CD4-positive, alpha-beta T cell treated with Interleukin-10 for 1 hour (primary cell): ENCODE data around the gene SMG9.

Experiments
- DNase-seq: peaks from one replicate; pipeline ENCODE4 v3.0.0-alpha.2; 2020

SMG9 gene

DNA sequence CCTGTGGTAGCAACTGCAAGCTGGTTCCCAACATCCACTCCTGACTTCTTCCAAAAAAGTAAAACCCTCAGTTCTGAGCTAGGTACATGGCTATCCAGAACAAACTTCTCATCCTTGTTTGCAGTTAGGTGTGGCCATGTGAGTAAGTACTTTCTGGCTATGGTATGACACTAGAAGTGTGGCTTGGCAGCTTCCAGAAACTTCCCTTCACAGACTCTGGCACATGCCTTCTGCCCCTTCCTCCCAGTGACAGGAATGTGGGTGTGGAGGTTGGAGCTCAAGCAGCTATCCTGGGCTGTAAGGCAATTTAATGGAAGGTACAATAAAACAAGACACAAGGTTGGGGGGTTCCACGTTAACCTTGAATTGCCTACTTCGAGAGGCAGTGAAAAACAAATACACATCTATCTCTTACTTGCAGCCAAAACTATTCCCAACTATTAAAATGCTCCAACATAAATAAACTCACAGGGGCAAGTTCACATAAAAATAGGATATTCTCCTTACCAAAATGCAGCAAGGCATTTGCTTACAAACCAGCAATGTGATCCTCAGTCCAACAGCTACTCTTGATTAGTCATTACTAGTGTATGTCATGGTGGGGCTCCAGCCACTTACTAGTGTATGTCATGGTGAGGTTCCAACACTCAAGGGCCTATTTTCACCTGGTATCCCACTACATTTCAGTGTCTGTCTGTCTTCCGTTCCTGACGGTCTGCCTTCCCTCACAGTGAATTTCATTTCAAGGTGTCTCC lies 3.1 kb downstream of the SMG9 start:
- DNase-seq = no peak

DNA sequence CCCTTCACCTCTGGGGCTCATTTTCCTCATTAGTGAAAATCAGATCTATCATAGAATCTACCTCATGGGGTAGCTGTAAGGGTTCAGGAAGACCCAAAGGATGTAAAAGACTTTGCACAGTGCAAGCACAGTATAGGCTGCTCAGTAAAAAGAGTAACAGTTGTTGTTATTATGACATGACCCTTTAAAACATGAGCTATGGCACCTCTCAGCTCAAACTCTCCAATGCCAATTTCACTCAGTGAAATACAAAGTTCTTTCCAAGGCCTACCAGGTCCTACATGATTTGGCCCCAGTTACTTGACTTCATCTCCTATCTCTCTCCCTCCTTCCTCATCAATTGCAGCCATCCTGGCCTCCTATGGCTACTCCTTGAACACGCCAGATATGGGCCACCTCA lies 4.9 kb downstream of the SMG9 start:
- DNase-seq = no peak

DNA sequence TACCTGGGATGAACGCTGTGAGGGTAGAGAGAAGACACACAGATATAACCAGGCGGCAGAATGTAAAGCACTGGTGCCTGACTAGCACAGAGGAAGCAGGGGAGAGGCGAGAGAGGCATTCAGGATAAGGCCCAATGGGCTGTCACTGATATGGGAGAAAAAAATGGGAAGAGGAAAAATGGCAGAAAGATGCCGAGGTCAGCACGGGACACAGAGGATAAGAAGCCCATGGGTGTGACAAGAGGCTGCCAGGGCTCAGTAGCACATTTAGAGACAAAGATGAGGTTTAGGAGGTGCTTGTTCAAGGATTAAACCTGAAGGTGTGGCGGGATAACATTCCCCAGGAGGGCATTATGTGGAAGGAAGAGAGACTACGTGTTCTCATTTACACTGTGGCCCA lies 5.6 kb downstream of the SMG9 start:
- no peak for DNase-seq

DNA sequence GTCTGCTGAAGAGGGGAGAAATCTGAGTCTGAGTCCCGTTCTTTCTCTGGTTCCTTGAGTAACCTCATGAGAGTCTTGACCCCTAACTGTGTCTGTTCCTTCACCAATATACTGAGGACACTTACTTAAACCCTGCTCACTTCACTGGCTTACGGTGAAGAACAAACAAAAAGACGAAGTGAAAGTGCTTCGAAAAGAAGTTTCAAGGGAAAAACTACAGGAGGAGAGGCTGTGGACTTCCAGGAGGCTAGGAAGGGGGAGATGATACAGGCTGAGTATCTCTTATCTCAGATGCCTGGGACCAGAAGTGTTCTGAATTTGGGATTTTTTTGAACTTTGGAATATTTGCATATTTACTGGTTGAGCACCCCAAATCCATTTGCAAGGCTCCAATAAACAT lies 6.1 kb downstream of the SMG9 start:
- DNase-seq = no peak

DNA sequence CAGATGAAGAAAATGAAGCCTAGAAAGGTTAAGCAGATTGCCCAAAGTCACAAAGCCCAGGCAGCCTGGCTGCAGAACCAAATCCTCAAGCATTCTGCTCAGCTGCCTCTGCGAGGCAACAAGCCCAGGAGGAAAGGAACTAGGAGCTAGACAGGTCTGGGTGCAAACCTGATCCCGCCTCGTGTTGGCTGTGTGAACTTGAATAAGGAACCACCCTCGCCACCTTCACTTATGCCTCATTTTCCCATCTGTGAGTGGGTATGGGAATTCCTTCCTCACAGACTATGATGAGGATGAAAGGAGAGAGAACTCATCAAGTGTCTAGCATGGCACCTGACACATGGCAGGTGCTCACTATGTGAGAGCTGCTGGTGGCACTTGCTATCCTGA lies 6.6 kb downstream of the SMG9 start:
- no peak for DNase-seq

DNA sequence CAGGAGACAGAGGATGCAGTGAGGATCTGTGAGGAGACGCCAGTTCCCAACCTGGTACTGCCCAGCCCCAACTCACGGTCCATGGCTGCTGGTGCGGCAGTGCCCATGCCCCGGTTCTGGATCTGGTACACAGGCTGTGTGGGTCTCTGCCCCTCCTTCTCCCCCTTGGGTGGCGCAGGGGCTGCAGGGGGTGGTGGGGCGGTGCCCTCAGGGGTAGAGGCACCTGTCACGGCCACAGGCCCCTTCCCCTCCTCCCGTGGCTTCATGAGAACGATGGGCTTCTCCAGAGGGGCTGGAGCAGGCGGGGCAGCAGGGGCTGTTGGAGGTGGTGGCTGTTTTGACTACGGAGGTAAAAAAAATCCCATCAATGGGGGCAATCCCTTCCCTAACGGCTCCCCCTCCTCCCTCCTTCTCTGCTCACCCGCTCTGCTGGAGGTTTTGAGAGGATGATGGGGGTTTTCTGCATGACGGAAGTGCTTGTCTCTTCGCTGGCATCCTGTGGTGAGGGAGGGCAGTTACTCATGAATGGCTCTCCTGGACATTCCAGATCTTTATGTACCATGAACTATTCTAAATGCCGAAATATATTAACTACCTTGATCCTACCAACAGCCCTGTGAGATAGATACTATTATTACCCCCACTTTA lies 7.1 kb downstream of the SMG9 start:
- peak; percentile 43 for DNase-seq

DNA sequence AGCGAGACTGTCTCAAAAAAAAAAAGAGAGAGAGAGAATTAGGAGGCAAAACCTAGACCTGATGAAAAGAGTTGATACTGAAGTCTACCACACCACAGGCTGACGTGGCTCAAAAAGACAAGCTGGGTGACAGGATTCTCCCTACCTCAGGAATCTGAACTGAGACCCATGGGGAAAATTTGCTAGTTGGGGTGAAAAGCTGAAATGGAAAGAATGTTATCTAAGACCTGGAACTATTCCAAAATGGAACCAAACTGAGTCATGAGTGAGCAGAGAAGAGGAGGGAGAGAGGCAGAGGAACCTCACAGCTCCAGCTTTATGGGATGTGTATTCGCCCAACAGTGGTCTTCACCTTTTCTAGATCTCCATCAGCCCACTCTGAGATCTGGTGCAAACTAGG lies 11.7 kb downstream of the SMG9 start:
- DNase-seq = no peak

DNA sequence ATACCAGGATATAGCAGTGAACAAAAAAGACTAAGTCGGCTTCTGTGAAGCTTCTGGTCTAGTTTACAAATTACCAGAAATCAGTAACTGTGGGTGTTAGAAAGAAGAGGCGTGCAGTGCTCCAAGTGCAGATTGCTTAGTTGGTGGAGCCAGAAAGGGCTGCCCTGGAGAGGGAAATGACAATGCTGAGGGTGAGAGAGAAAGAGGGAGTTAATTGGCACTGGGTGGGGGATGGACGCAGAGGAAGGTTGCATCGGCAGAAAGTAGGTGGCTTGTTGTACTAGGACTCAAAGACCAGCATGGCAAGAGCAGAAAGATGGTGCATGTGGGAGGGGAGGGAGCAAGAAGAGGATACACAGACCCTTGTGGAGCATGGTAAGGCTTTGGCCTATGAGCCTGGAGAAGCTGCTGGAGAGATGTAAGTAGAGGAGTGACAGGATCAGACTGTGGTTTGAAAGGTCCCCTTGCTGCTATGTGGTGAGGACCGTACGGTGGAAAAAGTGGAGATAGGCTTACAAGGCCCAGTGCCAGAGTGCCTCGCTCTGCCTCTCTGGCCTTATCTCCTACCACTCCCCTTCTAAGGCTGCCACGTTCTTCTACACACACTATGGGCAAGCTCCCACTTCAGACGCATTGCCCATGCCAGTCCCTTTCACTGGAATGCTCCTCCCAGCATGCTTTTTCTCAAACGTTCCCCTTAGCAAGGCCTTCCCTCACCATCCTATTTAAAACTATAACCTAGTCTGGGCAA lies 13.5 kb downstream of the SMG9 start:
- no peak for DNase-seq

DNA sequence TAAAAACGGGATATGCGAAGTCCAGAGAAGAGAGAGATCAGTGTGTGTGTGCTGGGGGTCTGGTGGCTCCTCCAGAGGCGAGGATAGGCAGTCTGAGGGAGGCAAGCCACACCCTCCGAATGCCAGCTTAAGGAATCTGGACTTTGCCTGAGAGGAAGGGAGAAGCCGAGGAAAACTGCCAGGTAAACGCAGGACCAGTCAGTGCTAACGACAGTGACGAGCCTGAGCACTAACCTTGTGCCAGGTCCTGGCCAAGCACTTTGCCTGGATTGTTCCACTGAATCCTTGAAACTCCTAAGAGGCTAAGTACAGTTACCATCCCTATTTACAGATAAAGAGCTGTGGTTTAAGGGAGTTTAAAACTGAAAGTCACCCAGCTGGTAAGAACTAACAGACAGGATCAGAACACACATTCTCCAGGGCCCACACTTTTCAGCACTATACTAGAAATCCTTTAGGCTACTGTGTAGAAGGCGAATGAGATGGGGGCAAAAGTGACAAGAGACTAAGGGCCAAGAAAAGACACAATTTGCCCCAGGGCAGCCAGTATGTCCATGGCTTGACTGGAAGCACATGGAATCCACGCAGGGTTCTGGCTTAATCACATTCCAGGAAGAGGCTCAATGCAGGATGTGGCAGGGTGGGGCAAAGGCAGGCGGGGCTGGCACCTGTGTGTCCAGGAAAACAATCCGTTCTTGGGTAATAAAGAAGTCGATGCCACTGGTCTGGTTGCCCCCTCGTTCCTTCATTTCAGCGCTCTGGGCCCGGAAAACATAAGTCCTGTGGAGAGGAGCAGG lies 15.1 kb downstream of the SMG9 start:
- DNase-seq = no peak

DNA sequence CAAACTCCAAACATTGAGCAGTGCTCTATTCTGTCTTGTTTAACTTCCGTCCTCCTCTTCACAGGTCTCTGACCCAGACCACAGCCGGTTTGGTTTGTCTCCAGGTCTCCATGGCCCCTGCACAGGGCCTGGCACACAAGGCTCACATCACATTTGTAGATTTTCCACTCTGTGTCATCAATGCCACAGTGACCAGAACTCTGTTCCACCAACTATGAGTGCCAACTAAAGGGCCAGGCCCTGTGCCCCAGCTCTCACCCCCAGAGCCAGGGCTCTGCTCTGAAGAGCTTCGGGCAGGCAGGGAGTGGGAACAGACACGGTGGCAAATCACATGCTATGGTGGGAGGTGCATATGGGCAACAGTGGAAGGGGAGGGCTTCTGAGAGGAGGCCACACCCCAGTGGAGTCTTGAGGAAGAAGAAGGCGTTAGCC lies 16.0 kb downstream of the SMG9 start:
- no peak for DNase-seq

DNA sequence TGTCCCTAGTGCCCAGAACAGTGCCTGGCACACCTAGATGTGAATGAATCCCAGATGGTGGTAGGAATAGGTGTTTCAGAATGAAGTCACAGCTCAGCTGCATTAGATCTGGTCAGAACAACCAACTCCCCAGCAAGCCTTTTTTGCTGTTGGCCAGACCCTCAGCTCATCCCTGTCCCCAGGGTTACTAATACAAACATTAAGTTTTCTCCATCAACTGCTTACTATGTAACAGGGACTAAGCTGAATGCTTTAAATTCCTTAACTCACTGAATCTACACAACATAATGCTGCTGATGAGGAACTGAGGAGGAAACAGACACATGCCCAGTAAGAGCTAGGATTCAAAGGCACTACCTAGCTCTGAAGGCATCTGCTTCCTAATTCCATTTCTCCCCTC lies 18.8 kb downstream of the SMG9 start:
- DNase-seq = no peak

DNA sequence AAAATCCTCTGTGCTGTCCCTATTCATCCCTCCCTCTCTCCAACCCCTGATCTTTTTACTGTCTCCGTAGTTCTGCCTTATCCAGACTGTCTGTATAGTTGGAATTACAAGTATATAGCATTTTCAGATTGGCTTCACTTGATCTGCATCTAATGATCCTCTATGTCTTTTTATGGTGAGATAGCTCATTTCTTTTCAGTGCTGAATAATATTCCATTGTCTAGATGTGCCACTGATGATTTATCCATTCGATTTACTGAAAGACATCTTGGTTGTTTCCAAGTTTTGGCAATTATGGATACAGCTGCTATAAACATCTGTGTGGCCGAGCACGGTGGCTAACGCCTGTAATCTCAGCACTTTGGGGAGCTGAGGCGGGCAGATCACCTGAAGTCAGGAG lies 19.7 kb downstream of the SMG9 start:
- DNase-seq = no peak

DNA sequence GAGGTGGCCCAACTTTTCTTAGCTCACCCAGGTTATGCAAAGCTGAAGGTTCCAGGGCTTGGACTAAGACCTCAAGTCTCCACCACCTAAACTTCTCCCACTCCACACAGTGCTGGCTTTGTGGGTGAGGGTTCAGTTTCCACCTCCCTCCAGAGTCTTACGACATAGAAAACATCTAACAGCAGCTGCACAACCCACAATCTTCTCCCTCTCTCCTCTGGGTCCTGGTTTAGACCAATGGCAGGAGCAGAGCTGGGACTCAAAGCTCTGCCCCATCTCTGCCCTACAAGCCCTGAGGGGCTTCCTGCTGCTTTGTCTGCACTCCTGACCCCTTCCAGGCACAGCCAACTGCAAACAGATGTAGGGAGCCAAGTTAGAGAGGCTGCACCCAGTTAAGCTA lies 22.9 kb downstream of the SMG9 start:
- no peak for DNase-seq

DNA sequence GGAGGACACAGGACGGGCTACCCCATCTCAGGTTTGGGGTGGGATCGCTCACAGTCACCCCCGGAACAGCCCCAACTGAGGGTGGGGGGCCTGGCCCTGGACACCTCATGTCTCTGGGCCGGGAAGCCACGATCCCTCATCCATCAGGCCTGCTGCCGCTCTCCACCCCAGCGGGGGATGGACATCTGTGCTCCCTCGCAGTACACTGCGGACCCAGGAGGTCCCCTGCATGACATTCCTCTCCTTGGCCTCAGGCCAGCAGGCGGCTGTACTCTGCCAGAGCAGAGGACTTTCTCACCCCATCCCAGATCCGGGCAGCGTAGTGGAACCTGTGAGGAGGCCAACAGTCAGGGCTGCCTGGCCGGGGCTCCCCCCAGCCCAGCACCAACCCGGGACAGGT lies 23.4 kb downstream of the SMG9 start:
- no peak for DNase-seq

DNA sequence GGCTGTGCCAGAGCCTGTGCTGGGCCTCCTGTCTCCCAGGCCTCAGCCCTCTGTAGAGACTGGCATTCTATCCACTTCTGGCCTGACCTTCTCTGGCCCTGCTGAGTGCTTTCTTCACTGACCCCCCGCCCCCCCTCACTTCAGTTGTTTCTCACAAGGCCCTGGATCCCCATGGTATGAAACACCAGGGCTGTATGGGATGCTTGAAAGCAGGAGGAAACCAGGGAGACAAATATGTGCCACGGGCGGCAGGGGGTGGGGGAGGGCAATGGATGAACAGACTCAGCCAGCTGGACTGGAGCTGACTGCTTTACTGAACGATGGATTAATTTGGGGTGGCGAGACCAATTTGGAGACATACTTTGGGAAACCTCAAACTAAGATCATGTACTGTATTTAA lies 24.8 kb downstream of the SMG9 start:
- DNase-seq = no peak

DNA sequence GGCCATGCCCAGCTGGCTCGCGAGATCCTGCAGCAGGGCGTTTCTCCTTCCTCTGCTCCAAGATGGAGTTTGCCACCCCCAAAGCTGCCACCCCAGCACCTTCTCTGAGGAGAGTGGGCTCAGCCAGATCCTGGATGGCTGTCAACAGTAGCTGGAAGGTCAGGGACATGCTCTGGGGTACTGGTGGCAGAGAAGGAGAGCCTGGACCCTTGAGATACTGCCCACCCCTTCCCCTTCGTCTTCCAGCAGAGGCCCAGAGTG lies 27.2 kb downstream of the SMG9 start:
- DNase-seq = no peak

DNA sequence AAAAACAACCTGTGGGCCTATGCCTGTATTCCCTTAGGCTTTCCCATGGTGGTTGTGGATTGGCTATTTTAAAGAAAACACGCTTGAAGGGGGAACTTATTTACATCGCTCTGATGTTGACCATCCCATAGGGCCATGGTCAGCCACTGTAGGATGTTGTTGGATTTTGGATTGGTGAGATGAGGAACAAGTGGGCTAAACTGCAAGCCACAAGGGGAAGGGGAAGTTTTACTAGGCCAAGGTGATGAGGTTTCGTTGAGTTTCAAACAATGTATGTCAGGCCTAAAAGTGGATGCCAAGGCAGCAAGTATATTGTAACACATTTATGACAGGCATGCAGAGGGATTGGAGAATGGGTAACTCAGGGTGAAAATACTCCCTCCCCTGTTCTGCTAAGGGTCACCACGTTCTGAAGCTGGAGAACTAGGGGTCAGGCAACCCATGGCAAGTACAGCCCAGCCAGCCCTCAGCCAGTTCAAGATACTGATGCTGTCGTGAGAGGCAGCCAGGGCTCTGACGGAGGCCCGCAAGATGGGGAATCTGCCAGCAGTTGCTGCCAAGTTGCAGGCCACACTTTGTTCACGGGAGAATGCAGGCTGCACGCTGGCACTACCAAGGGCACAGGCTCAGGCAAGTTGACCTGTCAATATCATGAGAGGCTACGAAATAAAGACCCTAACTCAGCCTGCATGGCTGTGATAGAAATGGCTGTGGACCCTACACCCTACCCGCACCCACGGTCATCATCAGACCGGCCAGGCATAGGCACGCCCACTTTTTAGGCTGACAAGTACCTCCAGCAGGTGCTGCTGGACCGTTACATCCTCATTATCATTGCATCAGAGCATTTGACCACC lies 27.8 kb downstream of the SMG9 start:
- no peak for DNase-seq

DNA sequence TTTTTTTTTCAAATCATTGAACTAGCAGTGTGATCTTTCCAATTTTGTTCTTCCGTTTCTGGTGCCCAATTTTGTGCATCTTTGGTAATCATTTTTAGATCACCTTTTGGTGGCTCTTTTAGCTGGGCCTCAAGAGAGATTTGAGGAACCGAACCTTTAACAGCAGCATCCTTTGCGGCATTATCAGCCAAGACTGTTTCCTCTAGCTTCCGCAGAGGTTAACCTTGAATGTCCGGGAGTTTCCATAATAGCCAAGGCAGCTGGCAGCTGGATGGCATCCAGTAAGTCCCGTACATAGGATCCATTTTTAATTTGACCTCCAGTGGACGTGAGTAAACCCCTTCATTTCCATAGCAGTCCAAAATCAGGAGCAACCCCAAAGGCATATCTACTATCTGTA lies 29.3 kb downstream of the SMG9 start:
- DNase-seq = peak; percentile 10

DNA sequence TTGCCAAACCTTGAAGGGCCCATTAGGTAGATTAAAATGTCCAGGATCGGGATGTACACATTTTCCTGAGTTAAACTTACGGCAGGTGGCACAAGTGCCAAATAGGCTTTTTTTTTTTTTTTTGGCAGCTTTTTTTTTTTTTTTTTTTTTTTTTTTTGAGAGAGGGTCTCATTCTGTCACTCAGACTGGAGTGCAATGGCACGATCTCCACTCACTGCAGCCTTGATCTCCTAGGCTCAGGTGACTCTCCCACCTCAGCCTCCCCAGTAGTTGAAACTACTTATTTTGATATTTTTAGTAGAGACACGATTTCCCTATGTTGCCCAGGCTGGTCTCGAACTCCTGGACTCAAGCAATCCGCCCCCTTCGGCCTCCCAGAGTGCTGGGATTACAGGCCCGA lies 29.9 kb downstream of the SMG9 start:
- no peak for DNase-seq

DNA sequence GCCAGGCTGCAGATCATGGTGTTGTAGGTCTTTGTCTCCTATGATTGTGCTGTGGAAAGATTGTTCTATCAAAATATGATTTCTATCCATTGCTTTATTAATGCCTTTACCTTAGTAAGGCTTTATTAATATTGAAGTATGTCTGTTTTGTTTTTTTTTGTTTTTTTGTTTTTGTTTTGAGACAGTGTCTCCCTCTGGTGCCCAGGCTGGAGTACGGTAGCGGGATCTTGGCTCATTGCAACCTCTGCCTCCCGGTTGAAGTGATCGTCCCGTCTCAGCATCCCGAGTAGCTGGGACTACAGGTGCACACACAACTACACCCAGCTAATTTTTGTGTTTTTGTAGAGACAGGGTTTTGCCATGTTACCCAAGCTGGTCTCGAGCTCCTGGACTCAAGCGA lies 31.2 kb downstream of the SMG9 start:
- DNase-seq = no peak

DNA sequence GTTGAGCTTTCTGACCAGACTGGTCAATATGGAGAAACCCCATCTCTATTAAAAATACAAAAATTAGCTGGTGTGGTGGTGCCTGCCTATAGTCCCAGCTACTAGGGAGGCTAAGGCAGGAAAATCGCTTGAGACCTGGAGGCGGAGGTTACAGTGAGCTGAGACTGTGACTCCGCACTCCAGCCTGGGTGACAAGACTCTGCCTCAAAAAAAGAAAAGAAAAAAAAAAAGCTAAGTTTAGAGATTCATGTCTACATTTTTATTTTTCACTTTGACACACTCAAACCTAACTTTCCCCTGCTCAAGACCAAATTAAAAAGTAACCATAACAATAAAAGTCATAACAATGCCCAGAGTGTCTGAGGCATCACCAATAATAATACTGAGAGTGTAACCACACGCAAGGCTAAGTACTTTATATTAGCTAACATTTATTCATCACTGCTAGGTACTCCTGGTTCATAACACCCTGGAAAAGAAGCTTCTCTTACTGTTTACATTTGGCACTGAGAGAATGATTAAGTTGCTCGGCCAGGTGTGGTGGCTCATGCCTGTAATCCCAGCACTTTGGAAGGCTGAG lies 33.2 kb downstream of the SMG9 start:
- no peak for DNase-seq

DNA sequence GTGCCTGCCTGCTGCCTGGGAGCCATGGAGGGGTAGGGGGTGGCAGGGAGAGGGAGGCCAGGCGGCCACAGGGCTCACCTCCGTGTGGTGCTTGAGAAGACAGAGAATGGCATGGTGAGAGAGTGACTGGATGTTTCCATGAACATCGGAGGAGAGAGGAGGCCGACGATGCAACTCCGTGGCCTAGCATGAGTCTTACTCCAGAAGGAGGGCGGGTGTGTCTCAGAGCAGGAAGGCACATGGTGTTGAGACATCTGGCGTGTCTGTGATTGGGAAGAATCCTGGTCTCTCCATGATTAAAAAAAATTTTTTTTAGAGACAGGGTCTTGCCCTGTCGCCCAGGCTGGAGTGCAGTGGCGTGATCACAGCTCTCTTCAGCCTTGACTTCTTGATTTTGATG lies 33.8 kb downstream of the SMG9 start:
- DNase-seq = no peak
